CD14-positive monocyte (primary cell): ENCODE data around the gene RPA3. TPM values are rescaled to one million over a fixed set of nuclear protein-coding genes. Genes with fewer than 3 reads are reported as not detected.

Experiments
- DNase-seq, 3 donors: peaks; one replicate each; pipeline ENCODE4 v3.0.0-alpha.2; 2011 to 2022
- H2AFZ ChIP-seq: 2 replicates; pipeline ENCODE4 v1.6.0; 2012; ENCODE audit warnings: mild to moderate bottlenecking, low read depth, low read length, inconsistent platforms; ENCODE audit not compliant: insufficient read depth, poor library complexity, severe bottlenecking
- H3K27ac ChIP-seq, 2 donors: 1 replicate in 1 of 2; 2 replicates in 1 of 2; pipeline ENCODE4 v1.5.1; 2012 to 2013; ENCODE audit warnings: low read length in 2 of 2, control low read depth in 1 of 2, inconsistent platforms in 1 of 2, low read depth in 1 of 2, mild to moderate bottlenecking in 1 of 2
- H3K27me3 ChIP-seq, 2 donors: one replicate each; pipeline versions ENCODE4 v1.6.0 to v1.6.1; 2011 to 2013; ENCODE audit warnings: low read length in 2 of 2; ENCODE audit not compliant: control insufficient read depth in 2 of 2, insufficient read depth in 2 of 2
- H3K36me3 ChIP-seq, 2 donors: replicated peaks in 1 of 2; 1 replicate in 1 of 2; 2 replicates in 1 of 2; pipeline versions ENCODE4 v1.5.1 to v1.6.1; 2012 to 2013; ENCODE audit warnings: low read length in 2 of 2, control low read depth in 1 of 2, inconsistent platforms in 1 of 2, mild to moderate bottlenecking in 1 of 2; ENCODE audit not compliant: insufficient read depth in 2 of 2, control insufficient read depth in 1 of 2
- H3K4me1 ChIP-seq, 2 donors: 1 replicate in 1 of 2; 2 replicates in 1 of 2; pipeline versions ENCODE4 v1.5.1 to v1.6.1; 2012 to 2013; ENCODE audit warnings: low read length in 2 of 2, control low read depth in 1 of 2, inconsistent platforms in 1 of 2, mild to moderate bottlenecking in 1 of 2, moderate library complexity in 1 of 2; ENCODE audit not compliant: insufficient read depth in 2 of 2, control insufficient read depth in 1 of 2
- H3K4me2 ChIP-seq: replicated peaks from 2 replicates; pipeline ENCODE3; 2012; ENCODE audit warnings: low read length, moderate library complexity, mild to moderate bottlenecking; ENCODE audit not compliant: poor library complexity, severe bottlenecking; ENCODE audit errors: extremely low read depth
- H3K4me3 ChIP-seq, 3 experiments: fragments of 200-600 bp in 1 of 3; sonication (generic) in 1 of 3; replicated peaks in 1 of 3; 1 replicate in 2 of 3; 2 replicates in 1 of 3; pipeline ENCODE4 v1.5.1; 2011 to 2013; ENCODE audit warnings: low read length in 3 of 3, mild to moderate bottlenecking in 3 of 3, control low read depth in 2 of 3, low read depth in 2 of 3, inconsistent platforms in 1 of 3, moderate library complexity in 1 of 3
- H3K79me2 ChIP-seq: 2 replicates; pipeline ENCODE4 v1.6.0; 2012; ENCODE audit warnings: mild to moderate bottlenecking, control low read depth, inconsistent platforms, low read length, moderate library complexity; ENCODE audit not compliant: insufficient read depth
- H3K9ac ChIP-seq: 2 replicates; pipeline ENCODE4 v1.6.0; 2017; ENCODE audit warnings: low read length, mild to moderate bottlenecking; ENCODE audit not compliant: insufficient read depth, poor library complexity, severe bottlenecking
- H3K9me3 ChIP-seq, 2 donors: replicated peaks in 1 of 2; 1 replicate in 1 of 2; 2 replicates in 1 of 2; pipeline versions ENCODE4 v1.5.1 to v1.6.1; 2012 to 2013; ENCODE audit warnings: low read length in 2 of 2, control low read depth in 1 of 2; ENCODE audit not compliant: control insufficient read depth in 1 of 2, insufficient read depth in 1 of 2
- H4K20me1 ChIP-seq: 2 replicates; pipeline ENCODE4 v1.6.0; 2012; ENCODE audit warnings: mild to moderate bottlenecking, low read length, control low read depth, moderate library complexity; ENCODE audit not compliant: insufficient read depth
- H3K27ac Mint-ChIP-seq, 7 donors: one replicate each; pipeline ENCODE4 v1.8.0; 2020; ENCODE audit warnings: mild to moderate bottlenecking in 7 of 7, mixed read lengths in 7 of 7, moderate library complexity in 6 of 7, inconsistent platforms in 2 of 7
- H3K27me3 Mint-ChIP-seq, 3 donors: one replicate each; pipeline ENCODE4 v1.8.0; 2021 to 2022; ENCODE audit warnings: low read depth in 3 of 3, mild to moderate bottlenecking in 3 of 3, mixed read lengths in 3 of 3, moderate library complexity in 3 of 3, inconsistent platforms in 1 of 3
- H3K36me3 Mint-ChIP-seq, 2 donors: one replicate each; pipeline ENCODE4 v1.8.0; 2020; ENCODE audit warnings: mixed read lengths in 2 of 2, inconsistent platforms in 1 of 2, mild to moderate bottlenecking in 1 of 2
- H3K4me1 Mint-ChIP-seq: one replicate; pipeline ENCODE4 v1.8.0; 2020; ENCODE audit warnings: mild to moderate bottlenecking, mixed read lengths
- H3K4me3 Mint-ChIP-seq, 2 donors: one replicate each; pipeline ENCODE4 v1.8.0; 2020; ENCODE audit warnings: mild to moderate bottlenecking in 2 of 2, mixed read lengths in 2 of 2, moderate library complexity in 1 of 2
- H3K9me3 Mint-ChIP-seq, 7 donors: one replicate each; pipeline ENCODE4 v1.8.0; 2020 to 2022; ENCODE audit warnings: mixed read lengths in 7 of 7, mild to moderate bottlenecking in 6 of 7, moderate library complexity in 6 of 7, inconsistent platforms in 2 of 7
- CTCF ChIP-seq: fragments of 200-600 bp; IDR thresholded peaks from one replicate; pipeline ENCODE4 v1.8.0; 2022; ENCODE audit warnings: antibody characterized with exemption, mild to moderate bottlenecking
- WGBS: methylation state at CpG from one replicate; pipeline ENCODE4 v1.1.5; 2013; ENCODE audit warnings: missing lambda C conversion rate; ENCODE audit not compliant: insufficient coverage; 5-methylcytosine and 5-hydroxymethylcytosine counted together
- intact Hi-C, 2 donors: fragments of 100-400 bp; cut with micrococcal nuclease; formaldehyde crosslinking; loops; one replicate each; pipeline versions ENCODE4 v1.15.0 to v1.15.1; 2023
- polyA plus RNA-seq, 3 donors: library from polyadenylated mRNA; depleted of rRNA in 1 of 3; unstranded in 2 of 3; stranded (reverse) in 1 of 3; fragments of 300-500 nt in 2 of 3; fragments of >200 nt in 1 of 3; fragmentation: Illumina TruSeq in 2 of 3; gene quantifications; 1 replicate in 2 of 3; 2 replicates in 1 of 3; pipeline ENCODE4 v1.2.3, GENCODE V29; 2012 to 2021

Gene RPA3
- polyA plus RNA-seq, 3 donors = 6.2 to 50.5 (median 44.7) TPM

- H3K4me3 Mint-ChIP-seq = no peak overlapping the region
- Histone ChIP-seq H3K9me3 (peaks cover 0 to 7% of the 10 kb centered on the region in 2 donors), H3K4me2 (no peak overlapping the region), H3K79me2 (no peaks in the 10 kb centered on the region), H3K4me3 (no peak overlapping the region), H3K36me3 (no peaks in the 10 kb centered on the region), H4K20me1 (no peaks in the 10 kb centered on the region), H3K4me1 (no peaks in the 10 kb centered on the region), H3K27ac (no peak overlapping the region), H3K9ac (no peak overlapping the region), H2AFZ (no peak overlapping the region), H3K27me3 (no peaks in the 10 kb centered on the region)
- DNase-seq = no peak
- H3K9me3 Mint-ChIP-seq = peaks cover 6 to 13% (median 9%) of the 10 kb centered on the region in 7 donors
- WGBS = 91% methylated on average over 3 of the region's 5 CpGs
- H3K27ac Mint-ChIP-seq = no peak overlapping the region
- no peaks in the 10 kb centered on the region for H3K4me1 Mint-ChIP-seq
- intact Hi-C loops = no loop called here
- TF ChIP-seq CTCF = no peak
- peaks cover 5 to 12% of the 10 kb centered on the region in 2 donors for H3K36me3 Mint-ChIP-seq
- no peaks in the 10 kb centered on the region for H3K27me3 Mint-ChIP-seq
Observed at GRCh38 chr7:7720750-7721621, 2.6 kb upstream of the RPA3 start.

GRCh38 chr7:7720193-7720592 is 1.8 kb upstream of the RPA3 start:
- H3K4me3 Mint-ChIP-seq = no peak overlapping the region
- H3K27me3 Mint-ChIP-seq = no peaks in the 10 kb centered on the region
- no peak overlapping the region for H2AFZ ChIP-seq
- no CpG with 5 or more reads among the region's 1 CpG for WGBS
- no peak for DNase-seq
- H3K79me2 ChIP-seq = no peaks in the 10 kb centered on the region
- no peak overlapping the region for H3K4me2 ChIP-seq
- intact Hi-C loops = no loop called here
- peaks cover 6 to 13% (median 9%) of the 10 kb centered on the region in 7 donors for H3K9me3 Mint-ChIP-seq
- no peak overlapping the region for H3K9ac ChIP-seq
- peaks cover 0 to 7% of the 10 kb centered on the region in 2 donors for H3K9me3 ChIP-seq
- H3K4me1 Mint-ChIP-seq = no peaks in the 10 kb centered on the region
- H3K36me3 ChIP-seq = no peaks in the 10 kb centered on the region
- H3K27ac Mint-ChIP-seq = no peak overlapping the region
- H4K20me1 ChIP-seq = no peaks in the 10 kb centered on the region
- TF ChIP-seq CTCF = no peak
- no peak overlapping the region for H3K4me3 ChIP-seq
- H3K27me3 ChIP-seq = no peaks in the 10 kb centered on the region
- peaks cover 5 to 12% of the 10 kb centered on the region in 2 donors for H3K36me3 Mint-ChIP-seq
- H3K4me1 ChIP-seq = no peaks in the 10 kb centered on the region
- no peak overlapping the region for H3K27ac ChIP-seq
